Measurements from ENCODE around the gene RHBDF1.

- no peak for TF ChIP-seq CTCF (IDR thresholded peaks at IDR 0.05)
- TF ChIP-seq POLR2A (IDR thresholded peaks at IDR 0.05) = no peak
Measured at GRCh38 chr16:62968-63391, 9.5 kb downstream of the RHBDF1 start.

Measured in prostate gland (tissue), 2 donors.